Measurements from ENCODE around the gene CLSTN2.

Gene CLSTN2

GRCh38 chr3:140135461-140135860 is 200.5 kb downstream of the CLSTN2 start:
- no peak overlapping the region for H3K27ac ChIP-seq (ENCODE audit: extremely low read depth, low read depth, low read length)
- ChIA-PET CTCF (interaction anchor here (0.5 to 0.6 kb wide), 2 partner anchors 17 to 195 kb away, joined by 3 read pairs; no protein-coding TSS in a partner anchor), POLR2A (no interaction called here)

GRCh38 chr3:140143367-140144069 is 208.5 kb downstream of the CLSTN2 start:
- TF ChIP-seq ZNF248 (tag by site-specific recombination; IDR thresholded peaks at IDR 0.05) (no peak), ZNF10 (tag by site-specific recombination; IDR thresholded peaks at IDR 0.05) (no peak), ZNF132 (tag by site-specific recombination; IDR thresholded peaks at IDR 0.05; ENCODE audit: borderline replicate concordance) (no peak), ZSCAN23 (tag by site-specific recombination; IDR thresholded peaks at IDR 0.05) (no peak), ZFP41 (tag by site-specific recombination; IDR thresholded peaks at IDR 0.05; ENCODE audit: borderline replicate concordance) (no peak), ZSCAN30 (tag by site-specific recombination; IDR thresholded peaks at IDR 0.05) (no peak), ZNF335 (tag by site-specific recombination; conservative IDR thresholded peaks at IDR 0.05) (no peak), ZNF747 (tag by site-specific recombination; IDR thresholded peaks at IDR 0.05) (no peak), ZNF600 (tag by site-specific recombination; IDR thresholded peaks at IDR 0.05) (no peak), ZBTB1 (tag by site-specific recombination; IDR thresholded peaks at IDR 0.05) (no peak), MEIS1 (CRISPR knock-in tag; IDR thresholded peaks at IDR 0.05; ENCODE audit: borderline replicate concordance) (no peak), ZNF350 (tag by site-specific recombination; IDR thresholded peaks at IDR 0.05) (no peak)

More at GRCh38 chr3:140135461-140135860, 200.5 kb downstream of the CLSTN2 start:
- TF ChIP-seq OVOL3 (tag by site-specific recombination; IDR thresholded peaks at IDR 0.05) = no peak
- TF ChIP-seq ZNF701 (tag by site-specific recombination; IDR thresholded peaks at IDR 0.05) = no peak
- TF ChIP-seq ZNF341 (tag by site-specific recombination; IDR thresholded peaks at IDR 0.05; ENCODE audit: low read depth) = no peak
- no peak for TF ChIP-seq ZIC2 (tag by site-specific recombination; IDR thresholded peaks at IDR 0.05)
- TF ChIP-seq ZBTB20 (tag by site-specific recombination; IDR thresholded peaks at IDR 0.05) = no peak
- TF ChIP-seq ZNF114 (tag by site-specific recombination; IDR thresholded peaks at IDR 0.05) = no peak
- TF ChIP-seq SP2 (tag by site-specific recombination; IDR thresholded peaks at IDR 0.05) = no peak
- no peak for TF ChIP-seq GFI1B (tag by site-specific recombination; IDR thresholded peaks at IDR 0.05)
- TF ChIP-seq ZSCAN5A (tag by site-specific recombination; IDR thresholded peaks at IDR 0.05) = no peak
- TF ChIP-seq GLIS2 (tag by site-specific recombination; IDR thresholded peaks at IDR 0.05) = no peak
- no peak for TF ChIP-seq ZSCAN4 (tag by site-specific recombination; IDR thresholded peaks at IDR 0.05)
- no peak for TF ChIP-seq ZNF112 (tag by site-specific recombination; IDR thresholded peaks at IDR 0.05)
- TF ChIP-seq ZNF24 (tag by site-specific recombination; IDR thresholded peaks at IDR 0.05) = no peak
- TF ChIP-seq ZNF747 (tag by site-specific recombination; IDR thresholded peaks at IDR 0.05) = no peak
- no peak for TF ChIP-seq TCF7L2 (IDR thresholded peaks at IDR 0.05; ENCODE audit: borderline replicate concordance, low read depth, low read length)
- no peak for TF ChIP-seq PRDM1 (tag by site-specific recombination; IDR thresholded peaks at IDR 0.05)
- TF ChIP-seq ZNF37A (tag by site-specific recombination; IDR thresholded peaks at IDR 0.05) = no peak
- TF ChIP-seq ZNF596 (tag by site-specific recombination; IDR thresholded peaks at IDR 0.05) = no peak
- no peak for TF ChIP-seq ZNF549 (tag by site-specific recombination; IDR thresholded peaks at IDR 0.05)
- TF ChIP-seq KLF7 (tag by site-specific recombination; IDR thresholded peaks at IDR 0.05; ENCODE audit: borderline replicate concordance) = no peak
- no peaks in the 10 kb centered on the region for H3K9me3 ChIP-seq (ENCODE audit: control insufficient read depth, insufficient read depth, low read depth, low read length)
- no peaks in the 10 kb centered on the region for H3K4me1 ChIP-seq (ENCODE audit: control insufficient read depth, insufficient read depth, low read length)
- no peak overlapping the region for H3K4me3 ChIP-seq (ENCODE audit: low read depth, low read length)
- no peaks in the 10 kb centered on the region for H3K36me3 ChIP-seq (ENCODE audit: control insufficient read depth in 2 of 2, insufficient read depth in 1 of 2, low read length in 2 of 2)

More at GRCh38 chr3:140143367-140144069, 208.5 kb downstream of the CLSTN2 start:
- no peak overlapping the region for H3K4me3 ChIP-seq (ENCODE audit: low read depth, low read length)
- H3K4me1 ChIP-seq (ENCODE audit: control insufficient read depth, insufficient read depth, low read length) = no peaks in the 10 kb centered on the region
- ChIA-PET POLR2A (no interaction called here), CTCF (no interaction called here)
- H3K36me3 ChIP-seq (ENCODE audit: control insufficient read depth in 2 of 2, insufficient read depth in 1 of 2, low read length in 2 of 2) = no peaks in the 10 kb centered on the region
- H3K9me3 ChIP-seq (ENCODE audit: control insufficient read depth, insufficient read depth, low read depth, low read length) = no peaks in the 10 kb centered on the region
- H3K27ac ChIP-seq (ENCODE audit: extremely low read depth, low read depth, low read length) = no peak overlapping the region

All from HEK293 (cell line).